Astrocyte of the spinal cord (primary cell): ENCODE results near the gene METTL15.
A peak's percentile ranks its signal among the peaks of the same experiment; 100 is the strongest.
"Not testable (repeated sequence)": the region's sequence is repeated elsewhere in the genome, so short reads cannot be mapped to it uniquely, and the experiment has no call there.

Experiments used
- DNase-seq: peaks from one replicate; pipeline ENCODE4 v3.0.0; 2011; ENCODE audit warnings: low read depth, low spot score
- H3K4me3 ChIP-seq: 2 replicates; pipeline ENCODE4 v1.5.1; 2011; ENCODE audit warnings: low read depth, mild to moderate bottlenecking, low read length, moderate library complexity
- CTCF ChIP-seq: IDR thresholded peaks from 2 replicates; pipeline ENCODE4 v1.5.1; 2012; ENCODE audit warnings: low read depth, mild to moderate bottlenecking, low read length, inconsistent platforms
- in situ Hi-C: cut with HindIII; loops from 2 replicates; pipeline ENCODE4 v1.10.0; 2017; ENCODE audit warnings: low sequenced_read_pairs

METTL15 gene

GRCh38 chr11:28347371-28347770, 239.2 kb downstream of the METTL15 start:
- no peak for TF ChIP-seq CTCF
- H3K4me3 ChIP-seq = no peak overlapping the region
- in situ Hi-C loops = no loop called here
- DNase-seq = no peak

- no peak overlapping the region for H3K4me3 ChIP-seq
- in situ Hi-C loops = no loop called here
- no peak for DNase-seq
- no peak for TF ChIP-seq CTCF
Measured at GRCh38 chr11:28350216-28350615, 242.0 kb downstream of the METTL15 start.

- DNase-seq = no peak
- H3K4me3 ChIP-seq = no peak overlapping the region
- in situ Hi-C loops = no loop called here
- TF ChIP-seq CTCF = no peak
Measured at GRCh38 chr11:28353991-28354390, 245.8 kb downstream of the METTL15 start.

- no peak for TF ChIP-seq CTCF
- in situ Hi-C loops = no loop called here
- peak; percentile 29 for DNase-seq
- H3K4me3 ChIP-seq = no peak overlapping the region
Measured at GRCh38 chr11:28366549-28367346, 258.6 kb downstream of the METTL15 start.

GRCh38 chr11:28378095-28378494, 269.9 kb downstream of the METTL15 start:
- DNase-seq, H3K4me3 ChIP-seq, in situ Hi-C loops: not testable (repeated sequence)
